HL-60 (cell line): ENCODE results near the gene LSAMP.

Experiments used
- DNase-seq, 2 experiments: peaks; one replicate each; pipeline ENCODE4 v3.0.0-alpha.2; 2010 to 2020; ENCODE audit warnings: low read depth in 1 of 2, low spot score in 1 of 2
- H3K27ac ChIP-seq: fragments of 250-450 bp; sonication (Bioruptor Pico); replicated peaks from 2 replicates; pipeline ENCODE4 v1.5.1; 2020; ENCODE audit warnings: mild to moderate bottlenecking, moderate library complexity
- H3K27me3 ChIP-seq: fragments of 250-450 bp; sonication (Bioruptor Pico); 2 replicates; pipeline ENCODE4 v1.5.1; 2021; ENCODE audit warnings: mild to moderate bottlenecking, moderate library complexity; ENCODE audit not compliant: insufficient read depth, poor library complexity, severe bottlenecking
- H3K4me3 ChIP-seq: replicated peaks from 2 replicates; pipeline ENCODE4 v1.5.1; 2011; ENCODE audit warnings: mild to moderate bottlenecking, control low read depth, low read length; ENCODE audit not compliant: insufficient read depth
- GABPA ChIP-seq: IDR thresholded peaks from 2 replicates; pipeline ENCODE4 v1.6.1; 2012; ENCODE audit warnings: low read depth
- POLR2AphosphoS5 ChIP-seq: IDR thresholded peaks from 2 replicates; pipeline ENCODE4 v1.6.1; 2012; ENCODE audit warnings: low read depth
- SPI1 ChIP-seq: IDR thresholded peaks from 2 replicates; pipeline ENCODE4 v1.6.1; 2012; ENCODE audit warnings: low read depth, mild to moderate bottlenecking, borderline replicate concordance
- TF ChIP-seq, protein P1 (sequence below): IDR thresholded peaks from 2 replicates; pipeline ENCODE4 v1.6.1; 2012; ENCODE audit warnings: low read depth; ENCODE audit not compliant: insufficient replicate concordance
- TF ChIP-seq, protein P2 (sequence below): IDR thresholded peaks from one replicate; pipeline ENCODE4 v1.5.1; 2011; ENCODE audit warnings: low read length, control low read depth, inconsistent platforms; ENCODE audit not compliant: insufficient read depth

Gene LSAMP

DNA sequence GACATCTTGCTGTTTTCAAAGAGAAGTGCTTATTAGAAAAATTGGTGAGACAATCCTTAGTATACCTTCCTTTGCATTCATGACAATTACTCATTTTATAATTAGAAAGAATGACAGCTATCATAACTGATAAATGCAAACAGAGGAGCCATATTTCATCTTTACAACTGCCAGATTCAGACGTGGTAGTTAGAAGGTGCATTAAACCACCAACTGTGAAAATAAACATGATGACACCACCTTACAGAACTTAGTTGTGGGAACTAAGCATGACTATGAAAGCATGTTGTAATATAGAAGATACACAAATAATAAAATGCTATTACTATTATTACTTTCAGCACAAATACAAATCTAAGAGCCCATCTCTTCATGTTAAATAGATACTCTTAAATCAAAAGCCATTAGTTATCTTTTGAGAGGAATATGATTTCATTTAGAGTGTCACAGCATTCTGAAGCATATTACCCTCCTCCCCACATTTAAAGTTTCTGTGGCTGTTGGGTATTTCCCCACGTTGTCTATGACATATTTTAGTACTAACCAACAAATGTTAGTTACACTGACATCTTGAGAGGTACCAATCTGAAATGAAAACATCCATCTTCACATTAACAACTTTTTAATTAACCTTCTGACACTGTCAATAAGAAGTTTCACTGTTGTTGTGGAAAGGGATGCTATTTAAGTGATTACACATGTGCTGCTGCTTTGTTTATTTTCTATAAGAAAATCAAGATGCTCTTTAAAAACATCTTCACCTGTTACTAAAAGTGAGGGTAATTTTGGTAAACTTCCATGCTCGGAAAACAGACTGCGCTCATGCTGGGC lies 163.8 kb downstream of the LSAMP start:
- H3K27ac ChIP-seq, result no peak overlapping the region
- H3K4me3 ChIP-seq, result no peak overlapping the region
- DNase-seq, result no peak
- TF ChIP-seq POLR2AphosphoS5 (no peak), SPI1 (no peak), GABPA (no peak)
- TF ChIP-seq, protein P1, sequence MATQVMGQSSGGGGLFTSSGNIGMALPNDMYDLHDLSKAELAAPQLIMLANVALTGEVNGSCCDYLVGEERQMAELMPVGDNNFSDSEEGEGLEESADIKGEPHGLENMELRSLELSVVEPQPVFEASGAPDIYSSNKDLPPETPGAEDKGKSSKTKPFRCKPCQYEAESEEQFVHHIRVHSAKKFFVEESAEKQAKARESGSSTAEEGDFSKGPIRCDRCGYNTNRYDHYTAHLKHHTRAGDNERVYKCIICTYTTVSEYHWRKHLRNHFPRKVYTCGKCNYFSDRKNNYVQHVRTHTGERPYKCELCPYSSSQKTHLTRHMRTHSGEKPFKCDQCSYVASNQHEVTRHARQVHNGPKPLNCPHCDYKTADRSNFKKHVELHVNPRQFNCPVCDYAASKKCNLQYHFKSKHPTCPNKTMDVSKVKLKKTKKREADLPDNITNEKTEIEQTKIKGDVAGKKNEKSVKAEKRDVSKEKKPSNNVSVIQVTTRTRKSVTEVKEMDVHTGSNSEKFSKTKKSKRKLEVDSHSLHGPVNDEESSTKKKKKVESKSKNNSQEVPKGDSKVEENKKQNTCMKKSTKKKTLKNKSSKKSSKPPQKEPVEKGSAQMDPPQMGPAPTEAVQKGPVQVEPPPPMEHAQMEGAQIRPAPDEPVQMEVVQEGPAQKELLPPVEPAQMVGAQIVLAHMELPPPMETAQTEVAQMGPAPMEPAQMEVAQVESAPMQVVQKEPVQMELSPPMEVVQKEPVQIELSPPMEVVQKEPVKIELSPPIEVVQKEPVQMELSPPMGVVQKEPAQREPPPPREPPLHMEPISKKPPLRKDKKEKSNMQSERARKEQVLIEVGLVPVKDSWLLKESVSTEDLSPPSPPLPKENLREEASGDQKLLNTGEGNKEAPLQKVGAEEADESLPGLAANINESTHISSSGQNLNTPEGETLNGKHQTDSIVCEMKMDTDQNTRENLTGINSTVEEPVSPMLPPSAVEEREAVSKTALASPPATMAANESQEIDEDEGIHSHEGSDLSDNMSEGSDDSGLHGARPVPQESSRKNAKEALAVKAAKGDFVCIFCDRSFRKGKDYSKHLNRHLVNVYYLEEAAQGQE, result no peak
- H3K27me3 ChIP-seq, result no peaks in the 10 kb centered on the region

DNA sequence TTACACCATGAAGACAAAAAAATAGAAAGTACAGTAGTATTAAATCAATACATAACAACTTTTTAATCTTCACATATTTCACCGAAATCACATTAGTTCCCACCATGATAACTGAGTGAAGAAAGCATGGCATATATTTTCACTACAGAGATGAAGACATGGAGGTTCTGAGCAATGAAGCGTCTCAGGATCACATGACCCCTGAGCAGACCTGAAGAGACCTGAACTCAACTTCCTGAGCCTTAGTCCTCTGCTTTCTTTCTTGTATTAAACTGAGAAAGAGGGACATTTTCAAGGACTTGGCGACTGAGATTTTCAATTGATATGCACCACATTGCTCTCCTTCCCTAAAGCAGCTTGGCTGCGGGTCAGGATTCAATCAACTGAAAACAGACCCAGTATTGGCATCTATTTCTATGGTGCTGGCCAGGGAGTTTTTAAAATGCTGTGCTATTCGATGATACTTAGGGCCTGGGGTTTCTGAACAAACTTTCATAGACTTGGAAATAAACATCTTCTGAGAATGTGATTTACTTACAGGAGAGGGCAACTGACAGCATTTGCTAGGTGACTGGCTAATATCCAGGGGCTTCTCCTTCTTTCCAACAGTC lies 165.1 kb downstream of the LSAMP start:
- DNase-seq, result no peak
- no peaks in the 10 kb centered on the region for H3K27me3 ChIP-seq
- TF ChIP-seq, protein P1, result no peak
- TF ChIP-seq, protein P2, sequence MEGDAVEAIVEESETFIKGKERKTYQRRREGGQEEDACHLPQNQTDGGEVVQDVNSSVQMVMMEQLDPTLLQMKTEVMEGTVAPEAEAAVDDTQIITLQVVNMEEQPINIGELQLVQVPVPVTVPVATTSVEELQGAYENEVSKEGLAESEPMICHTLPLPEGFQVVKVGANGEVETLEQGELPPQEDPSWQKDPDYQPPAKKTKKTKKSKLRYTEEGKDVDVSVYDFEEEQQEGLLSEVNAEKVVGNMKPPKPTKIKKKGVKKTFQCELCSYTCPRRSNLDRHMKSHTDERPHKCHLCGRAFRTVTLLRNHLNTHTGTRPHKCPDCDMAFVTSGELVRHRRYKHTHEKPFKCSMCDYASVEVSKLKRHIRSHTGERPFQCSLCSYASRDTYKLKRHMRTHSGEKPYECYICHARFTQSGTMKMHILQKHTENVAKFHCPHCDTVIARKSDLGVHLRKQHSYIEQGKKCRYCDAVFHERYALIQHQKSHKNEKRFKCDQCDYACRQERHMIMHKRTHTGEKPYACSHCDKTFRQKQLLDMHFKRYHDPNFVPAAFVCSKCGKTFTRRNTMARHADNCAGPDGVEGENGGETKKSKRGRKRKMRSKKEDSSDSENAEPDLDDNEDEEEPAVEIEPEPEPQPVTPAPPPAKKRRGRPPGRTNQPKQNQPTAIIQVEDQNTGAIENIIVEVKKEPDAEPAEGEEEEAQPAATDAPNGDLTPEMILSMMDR, result no peak
- H3K4me3 ChIP-seq, result no peak overlapping the region
- no peak overlapping the region for H3K27ac ChIP-seq

DNA sequence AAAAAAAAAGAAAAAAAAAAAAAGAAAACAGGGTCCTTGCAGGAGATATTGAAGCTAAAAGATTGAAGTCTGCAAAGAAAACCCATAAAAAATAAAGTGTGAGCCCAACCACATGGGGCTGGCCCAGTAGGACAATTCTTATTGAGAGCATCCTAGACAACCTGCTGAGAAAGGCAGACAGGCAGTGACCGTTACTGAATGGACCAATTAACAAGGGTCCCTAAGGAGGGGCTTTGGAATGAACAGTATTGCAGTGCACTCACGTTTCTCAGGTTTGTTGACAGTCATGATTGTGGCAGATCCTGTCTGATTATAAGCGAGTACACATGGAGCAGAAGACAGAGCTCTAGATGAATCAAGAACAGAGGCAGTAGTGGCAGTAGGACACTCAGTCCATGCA lies 168.6 kb downstream of the LSAMP start:
- Histone ChIP-seq H3K4me3 (no peak overlapping the region), H3K27me3 (no peaks in the 10 kb centered on the region), H3K27ac (no peak overlapping the region)
- no peak for DNase-seq
- TF ChIP-seq POLR2AphosphoS5, result no peak
- no peak for TF ChIP-seq GABPA
- TF ChIP-seq, protein P2, result no peak

DNA sequence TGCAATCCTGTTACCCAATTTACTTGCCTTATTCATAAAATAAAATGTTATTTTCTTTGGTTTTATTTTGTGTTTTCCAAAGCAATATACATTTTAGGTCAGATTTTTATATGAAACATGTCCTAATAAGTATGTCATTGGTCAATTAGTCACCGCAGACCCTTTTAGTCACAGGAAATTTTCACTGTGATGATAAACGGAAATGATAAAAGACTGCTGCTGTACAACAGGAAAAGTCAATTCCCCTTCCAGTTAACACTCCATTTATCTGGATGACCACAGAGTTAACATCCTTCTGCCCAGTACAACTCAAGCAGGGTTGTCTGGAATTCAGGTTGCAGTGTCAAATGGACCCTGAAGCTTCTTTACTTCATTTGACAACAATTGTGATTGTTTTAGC lies 175.2 kb downstream of the LSAMP start:
- H3K27ac ChIP-seq, result no peak overlapping the region
- TF ChIP-seq, protein P2, result no peak
- TF ChIP-seq POLR2AphosphoS5, result no peak
- TF ChIP-seq, protein P1, result no peak
- no peak for TF ChIP-seq SPI1
- DNase-seq, result no peak

More for the DNA sequence above, 175.2 kb downstream of the LSAMP start:
- H3K27me3 ChIP-seq, result no peaks in the 10 kb centered on the region
- H3K4me3 ChIP-seq, result no peak overlapping the region
